Lower lobe of right lung (tissue), 2 donors: Measurements from ENCODE around the gene PCSK5. TPM values are rescaled to one million over a fixed set of nuclear protein-coding genes. Genes with fewer than 3 reads are reported as not detected.

Source experiments
- ATAC-seq, 2 donors: fragments of 200-7000 bp; cut with Tn5 transposase; one replicate each; pipeline ENCODE4 v1.9.1; 2020 to 2022; ENCODE audit warnings: mild to moderate bottlenecking in 2 of 2, moderate library complexity in 2 of 2
- DNase-seq: peaks from one replicate; pipeline ENCODE4 v3.0.0-alpha.2; 2020
- H3K27ac ChIP-seq: fragments of 200-600 bp; one replicate; pipeline ENCODE4 v1.8.0; 2022
- H3K27me3 ChIP-seq: fragments of 200-600 bp; one replicate; pipeline ENCODE4 v1.8.0; 2022; ENCODE audit warnings: low read depth
- H3K36me3 ChIP-seq: fragments of 200-600 bp; one replicate; pipeline ENCODE4 v1.8.0; 2022; ENCODE audit warnings: mild to moderate bottlenecking
- H3K4me1 ChIP-seq: fragments of 200-600 bp; one replicate; pipeline ENCODE4 v1.8.0; 2022
- H3K4me3 ChIP-seq: fragments of 200-600 bp; one replicate; pipeline ENCODE4 v1.8.0; 2022; ENCODE audit warnings: mild to moderate bottlenecking
- H3K9me3 ChIP-seq: fragments of 200-600 bp; one replicate; pipeline ENCODE4 v1.8.0; 2022
- intact Hi-C: fragments of 100-400 bp; cut with DNase I; formaldehyde crosslinking; loops from one replicate; pipeline ENCODE4 v1.11.0; 2022
- total RNA-seq: library from RNA; stranded (reverse); fragmentation: NEBNext Ultra II Directional; extraction: Animal tissue kit (Norgen Biotek cat#: 25700); gene quantifications from one replicate; pipeline ENCODE4 v1.2.1, GENCODE V29; 2021
- TF ChIP-seq, protein P1 (sequence below): fragments of 200-600 bp; IDR thresholded peaks from one replicate; pipeline ENCODE4 v1.8.0; 2022; ENCODE audit warnings: antibody characterized with exemption, mild to moderate bottlenecking
- donor health status: DM: no; HTN: yes; CAD: no; lungs with severe emphysema.

Gene PCSK5
- total RNA-seq, 1 donor from 2014 or later, result 18.1 TPM

GRCh38 chr9:76027416-76027815 is 136.9 kb downstream of the PCSK5 start:
- DNase-seq (no peak), ATAC-seq (no peak)
- no peaks in the 10 kb centered on the region for H3K4me1 ChIP-seq
- TF ChIP-seq, protein P1, sequence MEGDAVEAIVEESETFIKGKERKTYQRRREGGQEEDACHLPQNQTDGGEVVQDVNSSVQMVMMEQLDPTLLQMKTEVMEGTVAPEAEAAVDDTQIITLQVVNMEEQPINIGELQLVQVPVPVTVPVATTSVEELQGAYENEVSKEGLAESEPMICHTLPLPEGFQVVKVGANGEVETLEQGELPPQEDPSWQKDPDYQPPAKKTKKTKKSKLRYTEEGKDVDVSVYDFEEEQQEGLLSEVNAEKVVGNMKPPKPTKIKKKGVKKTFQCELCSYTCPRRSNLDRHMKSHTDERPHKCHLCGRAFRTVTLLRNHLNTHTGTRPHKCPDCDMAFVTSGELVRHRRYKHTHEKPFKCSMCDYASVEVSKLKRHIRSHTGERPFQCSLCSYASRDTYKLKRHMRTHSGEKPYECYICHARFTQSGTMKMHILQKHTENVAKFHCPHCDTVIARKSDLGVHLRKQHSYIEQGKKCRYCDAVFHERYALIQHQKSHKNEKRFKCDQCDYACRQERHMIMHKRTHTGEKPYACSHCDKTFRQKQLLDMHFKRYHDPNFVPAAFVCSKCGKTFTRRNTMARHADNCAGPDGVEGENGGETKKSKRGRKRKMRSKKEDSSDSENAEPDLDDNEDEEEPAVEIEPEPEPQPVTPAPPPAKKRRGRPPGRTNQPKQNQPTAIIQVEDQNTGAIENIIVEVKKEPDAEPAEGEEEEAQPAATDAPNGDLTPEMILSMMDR, result no peak
- H3K27ac ChIP-seq, result no peak overlapping the region
- H3K4me3 ChIP-seq, result no peak overlapping the region
- no peaks in the 10 kb centered on the region for H3K27me3 ChIP-seq
- intact Hi-C loops, result no loop called here
- H3K36me3 ChIP-seq, result peaks cover 12% of the 10 kb centered on the region
- H3K9me3 ChIP-seq, result no peaks in the 10 kb centered on the region

DNA sequence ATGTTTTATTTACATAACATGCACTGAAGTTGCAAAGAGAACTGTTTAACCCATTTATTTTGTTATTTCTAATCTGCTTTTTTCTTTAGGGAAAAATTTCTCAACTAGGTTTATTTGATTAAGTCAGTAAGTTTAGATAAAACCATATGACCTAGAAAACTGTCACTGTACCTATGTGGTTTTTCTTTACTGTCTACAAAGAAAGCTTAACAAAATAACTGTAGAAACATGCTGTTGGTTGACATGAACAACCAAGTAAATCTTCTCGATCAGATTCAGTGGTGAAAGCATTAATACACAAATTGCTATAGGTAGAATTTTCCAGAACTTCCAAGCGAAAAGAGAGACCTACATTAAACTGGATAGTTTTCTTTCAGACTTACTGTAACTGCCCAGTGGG is 137.4 kb downstream of the PCSK5 start:
- intact Hi-C loops, result no loop called here
- H3K27ac ChIP-seq, result no peak overlapping the region
- no peaks in the 10 kb centered on the region for H3K27me3 ChIP-seq
- no peak for DNase-seq
- no peak for ATAC-seq
- TF ChIP-seq, protein P1, result no peak
- H3K9me3 ChIP-seq, result no peaks in the 10 kb centered on the region
- no peaks in the 10 kb centered on the region for H3K4me1 ChIP-seq
- no peak overlapping the region for H3K4me3 ChIP-seq
- H3K36me3 ChIP-seq, result peaks cover 12% of the 10 kb centered on the region

- no peaks in the 10 kb centered on the region for H3K9me3 ChIP-seq
- no peak overlapping the region for H3K27ac ChIP-seq
- TF ChIP-seq, protein P1, result no peak
- H3K4me1 ChIP-seq, result no peaks in the 10 kb centered on the region
- no peak for DNase-seq
- ATAC-seq, result no peak
- H3K4me3 ChIP-seq, result no peak overlapping the region
- H3K27me3 ChIP-seq, result no peaks in the 10 kb centered on the region
- H3K36me3 ChIP-seq, result peaks cover under 1% of the 10 kb centered on the region
- intact Hi-C loops, result no loop called here
Observed at GRCh38 chr9:76032038-76032796, 141.7 kb downstream of the PCSK5 start.

GRCh38 chr9:76032797-76033373 is 142.4 kb downstream of the PCSK5 start:
- no peak for ATAC-seq
- peaks cover 3% of the 10 kb centered on the region for H3K36me3 ChIP-seq
- no peak for DNase-seq
- intact Hi-C loops, result no loop called here
- H3K27ac ChIP-seq, result no peak overlapping the region
- H3K4me3 ChIP-seq, result no peak overlapping the region
- no peaks in the 10 kb centered on the region for H3K27me3 ChIP-seq
- H3K4me1 ChIP-seq, result no peaks in the 10 kb centered on the region
- no peaks in the 10 kb centered on the region for H3K9me3 ChIP-seq
- TF ChIP-seq, protein P1, result no peak

GRCh38 chr9:76034049-76034448 is 143.6 kb downstream of the PCSK5 start:
- Histone ChIP-seq H3K4me3 (no peak overlapping the region), H3K27ac (no peak overlapping the region), H3K9me3 (no peaks in the 10 kb centered on the region), H3K4me1 (no peaks in the 10 kb centered on the region), H3K27me3 (no peaks in the 10 kb centered on the region), H3K36me3 (peaks cover 5% of the 10 kb centered on the region)
- no peak for DNase-seq
- ATAC-seq, result no peak
- intact Hi-C loops, result no loop called here
- TF ChIP-seq, protein P1, result no peak
